ENCODE results near the gene THAP4. TPM values are rescaled to one million over a fixed set of nuclear protein-coding genes. Genes with fewer than 3 reads are reported as not detected.

Gene THAP4
- total RNA-seq, 1 experiment from 2014 or later = 88.6 TPM

DNA sequence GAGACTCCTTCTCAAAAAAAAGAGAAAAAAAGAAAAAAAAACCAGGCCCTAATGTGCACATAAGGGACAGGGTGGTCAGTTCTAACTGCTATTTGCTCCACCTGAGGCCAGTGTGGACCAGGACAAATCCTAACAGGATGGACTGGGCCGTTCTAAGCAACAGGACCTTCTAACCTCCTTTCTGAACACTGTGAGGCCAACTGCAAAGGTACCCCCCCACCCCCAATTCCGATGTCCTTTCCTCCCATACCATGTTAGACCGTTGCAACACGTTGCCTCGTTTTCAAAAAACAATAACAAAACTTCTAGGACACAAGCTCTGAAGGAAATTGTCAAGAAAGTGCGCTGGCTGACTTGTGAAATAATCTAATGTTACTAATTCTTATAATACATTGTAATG lies 1.2 kb downstream of the THAP4 start:
- POLR2A ChIA-PET = interaction anchor here (0.7 kb wide), 1 partner anchor 35 kb away, joined by 3 read pairs; no protein-coding TSS in a partner anchor
- peaks cover 40% of the 10 kb centered on the region for H3K36me3 Mint-ChIP-seq
- CTCF ChIA-PET = no interaction called here

GRCh38 chr2:241633561-241633960 lies 3.4 kb downstream of the THAP4 start:
- DNase-seq (ENCODE audit: low spot score) (no peak), ATAC-seq (no peak)
- H3K9me3 Mint-ChIP-seq = no peaks in the 10 kb centered on the region
- H3K27ac Mint-ChIP-seq = no peak overlapping the region
- TF ChIP-seq ZNF121 (CRISPR knock-in tag; IDR thresholded peaks at IDR 0.05) = no peak
- TF ChIP-seq, protein P1, sequence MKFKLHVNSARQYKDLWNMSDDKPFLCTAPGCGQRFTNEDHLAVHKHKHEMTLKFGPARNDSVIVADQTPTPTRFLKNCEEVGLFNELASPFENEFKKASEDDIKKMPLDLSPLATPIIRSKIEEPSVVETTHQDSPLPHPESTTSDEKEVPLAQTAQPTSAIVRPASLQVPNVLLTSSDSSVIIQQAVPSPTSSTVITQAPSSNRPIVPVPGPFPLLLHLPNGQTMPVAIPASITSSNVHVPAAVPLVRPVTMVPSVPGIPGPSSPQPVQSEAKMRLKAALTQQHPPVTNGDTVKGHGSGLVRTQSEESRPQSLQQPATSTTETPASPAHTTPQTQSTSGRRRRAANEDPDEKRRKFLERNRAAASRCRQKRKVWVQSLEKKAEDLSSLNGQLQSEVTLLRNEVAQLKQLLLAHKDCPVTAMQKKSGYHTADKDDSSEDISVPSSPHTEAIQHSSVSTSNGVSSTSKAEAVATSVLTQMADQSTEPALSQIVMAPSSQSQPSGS (CRISPR knock-in tag; IDR thresholded peaks at IDR 0.05; ENCODE audit: borderline replicate concordance, low read depth) = no peak
- no peak for TF ChIP-seq PRRX2 (CRISPR knock-in tag; IDR thresholded peaks at IDR 0.05)
- TF ChIP-seq, protein P2, sequence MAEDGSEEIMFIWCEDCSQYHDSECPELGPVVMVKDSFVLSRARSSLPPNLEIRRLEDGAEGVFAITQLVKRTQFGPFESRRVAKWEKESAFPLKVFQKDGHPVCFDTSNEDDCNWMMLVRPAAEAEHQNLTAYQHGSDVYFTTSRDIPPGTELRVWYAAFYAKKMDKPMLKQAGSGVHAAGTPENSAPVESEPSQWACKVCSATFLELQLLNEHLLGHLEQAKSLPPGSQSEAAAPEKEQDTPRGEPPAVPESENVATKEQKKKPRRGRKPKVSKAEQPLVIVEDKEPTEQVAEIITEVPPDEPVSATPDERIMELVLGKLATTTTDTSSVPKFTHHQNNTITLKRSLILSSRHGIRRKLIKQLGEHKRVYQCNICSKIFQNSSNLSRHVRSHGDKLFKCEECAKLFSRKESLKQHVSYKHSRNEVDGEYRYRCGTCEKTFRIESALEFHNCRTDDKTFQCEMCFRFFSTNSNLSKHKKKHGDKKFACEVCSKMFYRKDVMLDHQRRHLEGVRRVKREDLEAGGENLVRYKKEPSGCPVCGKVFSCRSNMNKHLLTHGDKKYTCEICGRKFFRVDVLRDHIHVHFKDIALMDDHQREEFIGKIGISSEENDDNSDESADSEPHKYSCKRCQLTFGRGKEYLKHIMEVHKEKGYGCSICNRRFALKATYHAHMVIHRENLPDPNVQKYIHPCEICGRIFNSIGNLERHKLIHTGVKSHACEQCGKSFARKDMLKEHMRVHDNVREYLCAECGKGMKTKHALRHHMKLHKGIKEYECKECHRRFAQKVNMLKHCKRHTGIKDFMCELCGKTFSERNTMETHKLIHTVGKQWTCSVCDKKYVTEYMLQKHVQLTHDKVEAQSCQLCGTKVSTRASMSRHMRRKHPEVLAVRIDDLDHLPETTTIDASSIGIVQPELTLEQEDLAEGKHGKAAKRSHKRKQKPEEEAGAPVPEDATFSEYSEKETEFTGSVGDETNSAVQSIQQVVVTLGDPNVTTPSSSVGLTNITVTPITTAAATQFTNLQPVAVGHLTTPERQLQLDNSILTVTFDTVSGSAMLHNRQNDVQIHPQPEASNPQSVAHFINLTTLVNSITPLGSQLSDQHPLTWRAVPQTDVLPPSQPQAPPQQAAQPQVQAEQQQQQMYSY (CRISPR knock-in tag; IDR thresholded peaks at IDR 0.05) = no peak; the same call in 1 of the 2 replicates
- TF ChIP-seq MYBL2 (CRISPR knock-in tag; IDR thresholded peaks at IDR 0.05) = no peak
- TF ChIP-seq TP53 (CRISPR knock-in tag; IDR thresholded peaks at IDR 0.05) = no peak
- no peak for TF ChIP-seq ERG (CRISPR knock-in tag; IDR thresholded peaks at IDR 0.05)
- TF ChIP-seq SOX15 (CRISPR knock-in tag; IDR thresholded peaks at IDR 0.05) = no peak
- no peak for TF ChIP-seq NFATC4 (CRISPR knock-in tag; IDR thresholded peaks at IDR 0.05)
- TF ChIP-seq ELF4 (CRISPR knock-in tag; IDR thresholded peaks at IDR 0.05; ENCODE audit: low read depth) = no peak
- no peak for TF ChIP-seq ZNF423 (CRISPR knock-in tag; IDR thresholded peaks at IDR 0.05)
- TF ChIP-seq GABPB1 (CRISPR knock-in tag; IDR thresholded peaks at IDR 0.05) = no peak
- TF ChIP-seq, protein P3, sequence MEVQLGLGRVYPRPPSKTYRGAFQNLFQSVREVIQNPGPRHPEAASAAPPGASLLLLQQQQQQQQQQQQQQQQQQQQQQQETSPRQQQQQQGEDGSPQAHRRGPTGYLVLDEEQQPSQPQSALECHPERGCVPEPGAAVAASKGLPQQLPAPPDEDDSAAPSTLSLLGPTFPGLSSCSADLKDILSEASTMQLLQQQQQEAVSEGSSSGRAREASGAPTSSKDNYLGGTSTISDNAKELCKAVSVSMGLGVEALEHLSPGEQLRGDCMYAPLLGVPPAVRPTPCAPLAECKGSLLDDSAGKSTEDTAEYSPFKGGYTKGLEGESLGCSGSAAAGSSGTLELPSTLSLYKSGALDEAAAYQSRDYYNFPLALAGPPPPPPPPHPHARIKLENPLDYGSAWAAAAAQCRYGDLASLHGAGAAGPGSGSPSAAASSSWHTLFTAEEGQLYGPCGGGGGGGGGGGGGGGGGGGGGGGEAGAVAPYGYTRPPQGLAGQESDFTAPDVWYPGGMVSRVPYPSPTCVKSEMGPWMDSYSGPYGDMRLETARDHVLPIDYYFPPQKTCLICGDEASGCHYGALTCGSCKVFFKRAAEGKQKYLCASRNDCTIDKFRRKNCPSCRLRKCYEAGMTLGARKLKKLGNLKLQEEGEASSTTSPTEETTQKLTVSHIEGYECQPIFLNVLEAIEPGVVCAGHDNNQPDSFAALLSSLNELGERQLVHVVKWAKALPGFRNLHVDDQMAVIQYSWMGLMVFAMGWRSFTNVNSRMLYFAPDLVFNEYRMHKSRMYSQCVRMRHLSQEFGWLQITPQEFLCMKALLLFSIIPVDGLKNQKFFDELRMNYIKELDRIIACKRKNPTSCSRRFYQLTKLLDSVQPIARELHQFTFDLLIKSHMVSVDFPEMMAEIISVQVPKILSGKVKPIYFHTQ (CRISPR knock-in tag; IDR thresholded peaks at IDR 0.05) = no peak
- TF ChIP-seq NR2C2 (CRISPR knock-in tag; IDR thresholded peaks at IDR 0.05) = no peak
- no peak for TF ChIP-seq ZNF671 (CRISPR knock-in tag; IDR thresholded peaks at IDR 0.05)
- TF ChIP-seq JAZF1 (CRISPR knock-in tag; IDR thresholded peaks at IDR 0.05) = no peak
- TF ChIP-seq ZBTB21 (CRISPR knock-in tag; IDR thresholded peaks at IDR 0.05; ENCODE audit: borderline replicate concordance) = no peak
- no peak for TF ChIP-seq RORB (CRISPR knock-in tag; IDR thresholded peaks at IDR 0.05)
- no peak for TF ChIP-seq HMGXB4 (CRISPR knock-in tag; IDR thresholded peaks at IDR 0.05)
- H3K4me3 Mint-ChIP-seq = no peak overlapping the region
- CTCF ChIA-PET = no interaction called here
- no peaks in the 10 kb centered on the region for H3K27me3 Mint-ChIP-seq (ENCODE audit: low read depth)
- peaks cover 11% of the 10 kb centered on the region for H3K4me1 Mint-ChIP-seq
- peaks cover 28% of the 10 kb centered on the region for H3K36me3 Mint-ChIP-seq
- POLR2A ChIA-PET = no interaction called here

More for the DNA sequence above, 1.2 kb downstream of the THAP4 start:
- H3K27ac Mint-ChIP-seq = peak overlapping the region; percentile 45
- DNase-seq (ENCODE audit: low spot score) (no peak), ATAC-seq (no peak)
- peaks cover 11% of the 10 kb centered on the region for H3K9me3 Mint-ChIP-seq
- peaks cover 20% of the 10 kb centered on the region for H3K4me1 Mint-ChIP-seq
- TF ChIP-seq TEAD4 (CRISPR knock-in tag; IDR thresholded peaks at IDR 0.05) = no peak
- no peak for TF ChIP-seq KAT7 (CRISPR knock-in tag; IDR thresholded peaks at IDR 0.05; ENCODE audit: borderline replicate concordance)
- no peaks in the 10 kb centered on the region for H3K27me3 Mint-ChIP-seq (ENCODE audit: low read depth)
- H3K4me3 Mint-ChIP-seq = peak overlapping the region; percentile 81

Data from WTC11 (cell line).